Gastroesophageal sphincter (tissue), 3 donors: ENCODE data around the gene TMEM40.

Experiments
- CTCF ChIP-seq, 4 experiments: fragments of 200-600 bp in 2 of 4; fragments of 450-650 bp in 2 of 4; sonication (generic) in 1 of 4; IDR thresholded peaks; one replicate each; pipeline ENCODE4 v1.5.1; 2017 to 2019; ENCODE audit warnings: antibody characterized with exemption in 4 of 4, mild to moderate bottlenecking in 2 of 4, moderate library complexity in 2 of 4
- EP300 ChIP-seq: sonication (generic); formaldehyde crosslinking; IDR thresholded peaks from one replicate; pipeline ENCODE4 v1.6.1; 2017; ENCODE audit warnings: antibody characterized with exemption, mild to moderate bottlenecking
- POLR2A ChIP-seq, 2 donors: fragments of 450-650 bp; IDR thresholded peaks; one replicate each; pipeline ENCODE4 v1.6.1; 2017; ENCODE audit warnings: antibody characterized with exemption in 2 of 2, mild to moderate bottlenecking in 2 of 2, moderate library complexity in 1 of 2

- no peak for TF ChIP-seq CTCF (IDR thresholded peaks at IDR 0.05)
- no peak for TF ChIP-seq POLR2A (IDR thresholded peaks at IDR 0.05)
- no peak for TF ChIP-seq EP300
These were observed 10.6 kb downstream of the TMEM40 start for GRCh38 chr3:12748477-12748876.
